DMS53 (cell line): ENCODE data around the gene ZNF526.

ENCODE experiments used
- DNase-seq: peaks from one replicate; lab custom pipeline; 2025; lab: John Stamatoyannopoulos, UW

The ZNF526 gene

GRCh38 chr19:42197375-42197817 is 22.7 kb upstream of the ZNF526 start:
- no peak for DNase-seq

- no peak for DNase-seq
These were observed 21.3 kb upstream of the ZNF526 start for GRCh38 chr19:42198676-42199439.

GRCh38 chr19:42199440-42200115 is 20.5 kb upstream of the ZNF526 start:
- DNase-seq, result no peak

GRCh38 chr19:42200116-42200715 is 19.9 kb upstream of the ZNF526 start:
- no peak for DNase-seq

- no peak for DNase-seq
These were observed 18.4 kb upstream of the ZNF526 start for GRCh38 chr19:42201489-42202289.

GRCh38 chr19:42202290-42202880 is 17.7 kb upstream of the ZNF526 start:
- no peak for DNase-seq

GRCh38 chr19:42203700-42204099 is 16.4 kb upstream of the ZNF526 start:
- DNase-seq, result no peak

- DNase-seq, result no peak
These were observed 15.4 kb upstream of the ZNF526 start for GRCh38 chr19:42204664-42205063.

GRCh38 chr19:42206871-42207755 is 13.0 kb upstream of the ZNF526 start:
- no peak for DNase-seq

- DNase-seq, result no peak
These were observed 12.3 kb upstream of the ZNF526 start for GRCh38 chr19:42207767-42208271.

- DNase-seq, result no peak
These were observed 11.5 kb upstream of the ZNF526 start for GRCh38 chr19:42208612-42209011.

- no peak for DNase-seq
These were observed 7.2 kb upstream of the ZNF526 start for GRCh38 chr19:42212886-42213285.

- no peak for DNase-seq
These were observed 5.2 kb upstream of the ZNF526 start for GRCh38 chr19:42214810-42215485.

- peak; percentile 78 for DNase-seq
These were observed 3.2 kb upstream of the ZNF526 start for GRCh38 chr19:42216653-42217519.

- peak; percentile 99 for DNase-seq
These were observed 2.3 kb upstream of the ZNF526 start, which contains the start of gene DEDD2 for GRCh38 chr19:42217520-42218437. Gene DEDD2, minus strand, starts transcription at chr19:42217677. Its CDS starts 670 bp downstream, at chr19:42217007.

- no peak for DNase-seq
These were observed 612 bp downstream of the ZNF526 start for GRCh38 chr19:42220751-42221097.

- no peak for DNase-seq
These were observed 5.0 kb downstream of the ZNF526 start for GRCh38 chr19:42224940-42225717.
